Ectodermal cell (in vitro differentiated cells): Measurements from ENCODE around the gene CCR9.

Experiments
- H3K27ac ChIP-seq: 2 replicates; pipeline ENCODE4 v1.7.0; 2013; ENCODE audit warnings: mild to moderate bottlenecking, low read depth, low read length; ENCODE audit not compliant: insufficient read depth, poor library complexity, severe bottlenecking
- H3K27me3 ChIP-seq: 2 replicates; pipeline ENCODE4 v1.7.0; 2013; ENCODE audit warnings: mild to moderate bottlenecking, low read length; ENCODE audit not compliant: insufficient read depth, control insufficient read depth, poor library complexity, severe bottlenecking
- H3K36me3 ChIP-seq: one replicate; pipeline ENCODE4 v1.7.0; 2013; ENCODE audit warnings: low read length; ENCODE audit not compliant: control insufficient read depth, insufficient read depth
- H3K4me1 ChIP-seq: one replicate; pipeline ENCODE4 v1.7.0; 2013; ENCODE audit warnings: low read length; ENCODE audit not compliant: control insufficient read depth, insufficient read depth
- H3K4me3 ChIP-seq: 2 replicates; pipeline ENCODE4 v1.7.0; 2013; ENCODE audit warnings: low read depth, low read length, control low read depth; ENCODE audit not compliant: insufficient read depth
- H3K9me3 ChIP-seq: 2 replicates; pipeline ENCODE4 v1.7.0; 2013; ENCODE audit warnings: mild to moderate bottlenecking, low read length, moderate library complexity; ENCODE audit not compliant: control insufficient read depth
- WGBS, 2 experiments: methylation state at CpG; one replicate each; pipeline ENCODE4 v1.1.7; 2013; ENCODE audit warnings: missing lambda C conversion rate in 2 of 2; 5-methylcytosine and 5-hydroxymethylcytosine counted together

The CCR9 gene

DNA sequence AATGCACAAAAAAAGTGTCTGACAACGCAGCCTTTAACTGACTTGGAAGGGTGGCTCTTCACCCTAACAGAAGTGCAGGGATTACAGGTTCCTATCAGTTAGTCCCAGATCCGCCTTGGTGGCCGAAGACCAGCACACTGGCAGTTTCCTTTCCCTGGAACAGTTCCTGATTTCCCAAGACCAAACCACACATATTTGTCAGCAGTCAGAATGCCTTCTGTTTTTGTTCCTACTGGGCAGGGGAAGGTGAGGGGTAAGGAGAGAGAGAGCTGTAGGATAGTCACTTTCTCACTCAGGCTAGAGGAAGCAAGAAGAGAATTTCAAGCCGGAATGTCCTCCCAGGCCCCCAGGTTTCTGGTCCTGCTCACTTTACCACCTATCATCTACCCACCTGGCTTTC, 66.1 kb downstream of the CCR9 start:
- H3K36me3 ChIP-seq, result peaks cover 27% of the 10 kb centered on the region
- H3K27ac ChIP-seq, result no peak overlapping the region
- H3K4me1 ChIP-seq, result no peaks in the 10 kb centered on the region
- H3K4me3 ChIP-seq, result no peak overlapping the region
- H3K27me3 ChIP-seq, result no peaks in the 10 kb centered on the region
- WGBS, 2 experiments, result 83 to 84% methylated on average over 3 of the region's 4 CpGs
- no peaks in the 10 kb centered on the region for H3K9me3 ChIP-seq
